Activated T-cell treated with anti-CD3 and anti-CD28 coated beads for 48 hours (primary cell): Measurements from ENCODE around the gene NHSL2.
"Not testable (repeated sequence)": the region's sequence is repeated elsewhere in the genome, so short reads cannot be mapped to it uniquely, and the experiment has no call there.

Source experiments
- DNase-seq: peaks from one replicate; pipeline ENCODE4 v3.0.0-alpha.2; 2020; ENCODE audit warnings: low read depth

Gene NHSL2

GRCh38 chrX:71923516-71923915 lies 12.9 kb downstream of the NHSL2 start:
- no peak for DNase-seq

- no peak for DNase-seq
Observed at GRCh38 chrX:71927040-71927439, 16.4 kb downstream of the NHSL2 start.

GRCh38 chrX:71928856-71929255 lies 18.2 kb downstream of the NHSL2 start:
- no peak for DNase-seq

GRCh38 chrX:71930298-71930697 lies 19.7 kb downstream of the NHSL2 start:
- no peak for DNase-seq

- DNase-seq = no peak
Observed at GRCh38 chrX:71935476-71935875, 24.8 kb downstream of the NHSL2 start.

- no peak for DNase-seq
Observed at GRCh38 chrX:71936632-71937031, 26.0 kb downstream of the NHSL2 start.

- DNase-seq = no peak
Observed at GRCh38 chrX:71938371-71938770, 27.7 kb downstream of the NHSL2 start.

- no peak for DNase-seq
Observed at GRCh38 chrX:71941145-71941544, 30.5 kb downstream of the NHSL2 start.

- DNase-seq = no peak
Observed at GRCh38 chrX:71941776-71942175, 31.1 kb downstream of the NHSL2 start.

GRCh38 chrX:71944369-71944768 lies 33.7 kb downstream of the NHSL2 start:
- no peak for DNase-seq

GRCh38 chrX:71945237-71945805 lies 34.7 kb downstream of the NHSL2 start:
- DNase-seq = no peak

GRCh38 chrX:71949363-71949762 lies 38.7 kb downstream of the NHSL2 start:
- DNase-seq = no peak

- DNase-seq = no peak
Observed at GRCh38 chrX:71949844-71950445, 39.3 kb downstream of the NHSL2 start.

GRCh38 chrX:71953391-71953790 lies 42.7 kb downstream of the NHSL2 start:
- DNase-seq = no peak

- no peak for DNase-seq
Observed at GRCh38 chrX:71953946-71954345, 43.3 kb downstream of the NHSL2 start.

GRCh38 chrX:71954458-71954857 lies 43.8 kb downstream of the NHSL2 start:
- no peak for DNase-seq

GRCh38 chrX:71955530-71956120 lies 45.0 kb downstream of the NHSL2 start:
- DNase-seq = no peak

- no peak for DNase-seq
Observed at GRCh38 chrX:71958281-71958675, 47.6 kb downstream of the NHSL2 start.

- not testable (repeated sequence) for DNase-seq
Observed at GRCh38 chrX:71964184-71964583, 53.5 kb downstream of the NHSL2 start.

- no peak for DNase-seq
Observed at GRCh38 chrX:71974916-71975315, 64.3 kb downstream of the NHSL2 start.

- DNase-seq = no peak
Observed at GRCh38 chrX:71976753-71977152, 66.1 kb downstream of the NHSL2 start.

GRCh38 chrX:71978164-71978563 lies 67.5 kb downstream of the NHSL2 start:
- no peak for DNase-seq

GRCh38 chrX:71989768-71990426 lies 79.3 kb downstream of the NHSL2 start:
- DNase-seq = no peak
